ENCODE measurements around the gene ATP9B.

GRCh38 chr18:79333046-79333445 is 263.9 kb downstream of the ATP9B start:
- TF ChIP-seq EZH2 (IDR thresholded peaks at IDR 0.05; ENCODE audit: insufficient read depth, poor library complexity, severe bottlenecking), result no peak
- TF ChIP-seq EZH2phosphoT487 (IDR thresholded peaks at IDR 0.05; ENCODE audit: insufficient read depth, low read depth), result no peak

All from GM23248 (cell line).